ENCODE results near the gene DNAJC1.
"Not testable (repeated sequence)": the region's sequence is repeated elsewhere in the genome, so short reads cannot be mapped to it uniquely, and the experiment has no call there.

The DNAJC1 gene

GRCh38 chr10:21904930-21905329 is 98.6 kb downstream of the DNAJC1 start:
- Histone ChIP-seq H3K4me1 (no peaks in the 10 kb centered on the region), H3K27me3 (ENCODE audit: low read depth) (no peaks in the 10 kb centered on the region), H3K36me3 (replicated peaks) (no peaks in the 10 kb centered on the region), H3K4me3 (no peak overlapping the region), H3K9me3 (no peaks in the 10 kb centered on the region)
- in situ Hi-C loops (cut with MboI; ENCODE audit: low sequenced_read_pairs), result no loop called here
- no peak for DNase-seq (ENCODE audit: low spot score in 2 of 2)

GRCh38 chr10:21899736-21900135 is 103.8 kb downstream of the DNAJC1 start:
- no peak for DNase-seq (ENCODE audit: low spot score in 2 of 2)
- Histone ChIP-seq H3K4me1 (peaks cover 13% of the 10 kb centered on the region), H3K36me3 (replicated peaks) (no peaks in the 10 kb centered on the region), H3K4me3 (no peak overlapping the region), H3K9me3 (no peaks in the 10 kb centered on the region), H3K27me3 (ENCODE audit: low read depth) (no peaks in the 10 kb centered on the region)
- in situ Hi-C loops (cut with MboI; ENCODE audit: low sequenced_read_pairs), result no loop called here

- in situ Hi-C loops (cut with MboI; ENCODE audit: low sequenced_read_pairs), result no loop called here
- Histone ChIP-seq H3K27me3 (ENCODE audit: low read depth) (no peaks in the 10 kb centered on the region), H3K4me3 (no peak overlapping the region), H3K9me3 (no peaks in the 10 kb centered on the region), H3K4me1 (peaks cover 17% of the 10 kb centered on the region), H3K36me3 (replicated peaks) (no peaks in the 10 kb centered on the region)
- DNase-seq (ENCODE audit: low spot score in 2 of 2), result no peak
Measured at GRCh38 chr10:21895932-21896331, 107.6 kb downstream of the DNAJC1 start.

- no peaks in the 10 kb centered on the region for H3K9me3 ChIP-seq
- peak; percentile 11 to 24 for DNase-seq (ENCODE audit: low spot score in 2 of 2)
- in situ Hi-C loops (cut with MboI; ENCODE audit: low sequenced_read_pairs), result no loop called here
Measured at GRCh38 chr10:21894648-21895342, 108.7 kb downstream of the DNAJC1 start.

GRCh38 chr10:21891439-21891838 is 112.1 kb downstream of the DNAJC1 start:
- H3K9me3 ChIP-seq, result no peaks in the 10 kb centered on the region
- H3K4me3 ChIP-seq, result no peak overlapping the region
- H3K36me3 ChIP-seq (replicated peaks), result no peaks in the 10 kb centered on the region
- no peak for DNase-seq (ENCODE audit: low spot score in 2 of 2)
- H3K4me1 ChIP-seq, result peaks cover 17% of the 10 kb centered on the region
- in situ Hi-C loops (cut with MboI; ENCODE audit: low sequenced_read_pairs), result no loop called here
- H3K27me3 ChIP-seq (ENCODE audit: low read depth), result no peaks in the 10 kb centered on the region

More at GRCh38 chr10:21894648-21895342, 108.7 kb downstream of the DNAJC1 start:
- H3K4me3 ChIP-seq, result no peak overlapping the region
- H3K36me3 ChIP-seq (replicated peaks), result no peaks in the 10 kb centered on the region
- peaks cover 17% of the 10 kb centered on the region for H3K4me1 ChIP-seq
- no peaks in the 10 kb centered on the region for H3K27me3 ChIP-seq (ENCODE audit: low read depth)

GRCh38 chr10:21889477-21890275 is 113.9 kb downstream of the DNAJC1 start:
- H3K4me1 ChIP-seq, result peaks cover 3% of the 10 kb centered on the region
- H3K36me3 ChIP-seq (replicated peaks), result no peaks in the 10 kb centered on the region
- H3K4me3 ChIP-seq, result no peak overlapping the region
- no peaks in the 10 kb centered on the region for H3K27me3 ChIP-seq (ENCODE audit: low read depth)
- H3K9me3 ChIP-seq, result no peaks in the 10 kb centered on the region
- no peak for DNase-seq (ENCODE audit: low spot score in 2 of 2)
- in situ Hi-C loops (cut with MboI; ENCODE audit: low sequenced_read_pairs), result no loop called here

GRCh38 chr10:21888959-21889358 is 114.6 kb downstream of the DNAJC1 start:
- no peaks in the 10 kb centered on the region for H3K9me3 ChIP-seq
- in situ Hi-C loops (cut with MboI; ENCODE audit: low sequenced_read_pairs), result no loop called here
- DNase-seq (ENCODE audit: low spot score in 2 of 2), result no peak
- H3K4me1 ChIP-seq, result no peaks in the 10 kb centered on the region; the same call in 1 of the 2 replicates
- H3K4me3 ChIP-seq, result no peak overlapping the region
- H3K36me3 ChIP-seq (replicated peaks), result no peaks in the 10 kb centered on the region
- H3K27me3 ChIP-seq (ENCODE audit: low read depth), result no peaks in the 10 kb centered on the region

- H3K4me1 ChIP-seq, result no peaks in the 10 kb centered on the region; the same call in 1 of the 2 replicates
- in situ Hi-C loops (cut with MboI; ENCODE audit: low sequenced_read_pairs), result no loop called here
- DNase-seq (ENCODE audit: low spot score in 2 of 2), result no peak
- no peaks in the 10 kb centered on the region for H3K27me3 ChIP-seq (ENCODE audit: low read depth)
- no peaks in the 10 kb centered on the region for H3K9me3 ChIP-seq
- H3K36me3 ChIP-seq (replicated peaks), result no peaks in the 10 kb centered on the region; the same call in 1 of the 2 replicates
- H3K4me3 ChIP-seq, result no peak overlapping the region
Measured at GRCh38 chr10:21885940-21886339, 117.6 kb downstream of the DNAJC1 start.

- in situ Hi-C loops (cut with MboI; ENCODE audit: low sequenced_read_pairs), result no loop called here
- H3K27me3 ChIP-seq (ENCODE audit: low read depth), result no peaks in the 10 kb centered on the region
- H3K36me3 ChIP-seq (replicated peaks), result no peaks in the 10 kb centered on the region
- no peak overlapping the region for H3K4me3 ChIP-seq
- no peak for DNase-seq (ENCODE audit: low spot score in 2 of 2)
- H3K9me3 ChIP-seq, result peaks cover 3% of the 10 kb centered on the region
- peaks cover 15% of the 10 kb centered on the region for H3K4me1 ChIP-seq
Measured at GRCh38 chr10:21873198-21873597, 130.3 kb downstream of the DNAJC1 start.

- H3K9me3 ChIP-seq; H3K27me3 ChIP-seq (ENCODE audit: low read depth); H3K36me3 ChIP-seq (replicated peaks); H3K4me3 ChIP-seq; DNase-seq (ENCODE audit: low spot score in 2 of 2); in situ Hi-C loops (cut with MboI; ENCODE audit: low sequenced_read_pairs): not testable (repeated sequence)
- peaks cover 15% of the 10 kb centered on the region for H3K4me1 ChIP-seq
Measured at GRCh38 chr10:21872771-21873170, 130.8 kb downstream of the DNAJC1 start.

GRCh38 chr10:21870849-21871248 is 132.7 kb downstream of the DNAJC1 start:
- Histone ChIP-seq H3K4me3 (no peak overlapping the region), H3K36me3 (replicated peaks) (no peaks in the 10 kb centered on the region), H3K4me1 (peaks cover 15% of the 10 kb centered on the region), H3K27me3 (ENCODE audit: low read depth) (no peaks in the 10 kb centered on the region), H3K9me3 (peaks cover 3% of the 10 kb centered on the region)
- DNase-seq (ENCODE audit: low spot score in 2 of 2), result no peak
- in situ Hi-C loops (cut with MboI; ENCODE audit: low sequenced_read_pairs), result no loop called here

GRCh38 chr10:21869087-21869486 is 134.4 kb downstream of the DNAJC1 start:
- peak; percentile 11 to 43 for DNase-seq (ENCODE audit: low spot score in 2 of 2)
- H3K36me3 ChIP-seq (replicated peaks); in situ Hi-C loops (cut with MboI; ENCODE audit: low sequenced_read_pairs); H3K9me3 ChIP-seq; H3K27me3 ChIP-seq (ENCODE audit: low read depth); H3K4me3 ChIP-seq: not testable (repeated sequence)
- H3K4me1 ChIP-seq, result peaks cover 15% of the 10 kb centered on the region

GRCh38 chr10:21860718-21861117 is 142.8 kb downstream of the DNAJC1 start:
- H3K4me1 ChIP-seq, result no peaks in the 10 kb centered on the region
- H3K36me3 ChIP-seq (replicated peaks), result no peaks in the 10 kb centered on the region
- H3K27me3 ChIP-seq (ENCODE audit: low read depth), result no peaks in the 10 kb centered on the region
- no peaks in the 10 kb centered on the region for H3K9me3 ChIP-seq
- in situ Hi-C loops (cut with MboI; ENCODE audit: low sequenced_read_pairs), result no loop called here
- no peak overlapping the region for H3K4me3 ChIP-seq
- no peak for DNase-seq (ENCODE audit: low spot score in 2 of 2)

GRCh38 chr10:21858455-21858854 is 145.1 kb downstream of the DNAJC1 start:
- H3K36me3 ChIP-seq (replicated peaks), result no peaks in the 10 kb centered on the region
- no peak overlapping the region for H3K4me3 ChIP-seq
- in situ Hi-C loops (cut with MboI; ENCODE audit: low sequenced_read_pairs), result no loop called here
- H3K9me3 ChIP-seq, result no peaks in the 10 kb centered on the region
- DNase-seq (ENCODE audit: low spot score in 2 of 2), result no peak
- no peaks in the 10 kb centered on the region for H3K27me3 ChIP-seq (ENCODE audit: low read depth)
- H3K4me1 ChIP-seq, result no peaks in the 10 kb centered on the region

Measured in HAP-1 (cell line).